Keratinocyte (primary cell): ENCODE results near the gene S100Z. TPM values are rescaled to one million over a fixed set of nuclear protein-coding genes. Genes with fewer than 3 reads are reported as not detected.

ENCODE experiments used
- DNase-seq: peaks from one replicate; pipeline ENCODE4 v3.0.0-alpha.2; 2011; ENCODE audit warnings: low read depth, missing footprints, low spot score
- FAIRE-seq: peaks from 2 replicates; lab custom pipeline; 2011; peaks lifted over from hg19 to GRCh38; lab: Jason Lieb, UNC
- H2AFZ ChIP-seq: 2 replicates; pipeline ENCODE4 v1.6.0; 2012; ENCODE audit warnings: low read length, control low read depth, inconsistent platforms; ENCODE audit not compliant: control insufficient read depth
- H3K27ac ChIP-seq: 2 replicates; pipeline ENCODE4 v1.5.1; 2011; ENCODE audit warnings: low read length; ENCODE audit not compliant: control insufficient read depth, insufficient read depth
- H3K27me3 ChIP-seq: 3 replicates; pipeline ENCODE4 v1.6.0; 2011; ENCODE audit warnings: low read length; ENCODE audit not compliant: control insufficient read depth, insufficient read depth; ENCODE audit errors: extremely low read depth
- H3K36me3 ChIP-seq, 2 experiments: 2 replicates in 1 of 2; 3 replicates in 1 of 2; pipeline ENCODE4 v1.5.1; 2011; ENCODE audit warnings: low read length in 2 of 2, mild to moderate bottlenecking in 1 of 2; ENCODE audit not compliant: control insufficient read depth in 2 of 2, insufficient read depth in 2 of 2; ENCODE audit errors: extremely low read depth in 1 of 2
- H3K4me1 ChIP-seq: 3 replicates; pipeline ENCODE4 v1.5.1; 2011; ENCODE audit warnings: low read length; ENCODE audit not compliant: control insufficient read depth, insufficient read depth; ENCODE audit errors: extremely low read depth
- H3K4me2 ChIP-seq: 3 replicates; pipeline ENCODE4 v1.6.0; 2011; ENCODE audit warnings: low read depth, low read length; ENCODE audit not compliant: control insufficient read depth, insufficient read depth; ENCODE audit errors: extremely low read depth
- H3K4me3 ChIP-seq, 3 experiments: fragments of 200-600 bp in 1 of 3; sonication (generic) in 1 of 3; 2 replicates in 2 of 3; 3 replicates in 1 of 3; pipeline ENCODE4 v1.5.1; 2011 to 2016; ENCODE audit warnings: low read length in 3 of 3, mild to moderate bottlenecking in 3 of 3, control low read depth in 2 of 3, inconsistent platforms in 1 of 3, low read depth in 1 of 3, mixed read lengths in 1 of 3, mixed run types in 1 of 3, moderate library complexity in 1 of 3; ENCODE audit not compliant: control insufficient read depth in 2 of 3, insufficient read depth in 2 of 3; ENCODE audit errors: extremely low read depth in 1 of 3
- H3K79me2 ChIP-seq: 2 replicates; pipeline ENCODE4 v1.6.0; 2012; ENCODE audit warnings: low read length; ENCODE audit not compliant: control insufficient read depth, insufficient read depth
- H3K9ac ChIP-seq: 3 replicates; pipeline ENCODE4 v1.6.0; 2011; ENCODE audit warnings: low read length; ENCODE audit not compliant: control insufficient read depth, insufficient read depth; ENCODE audit errors: extremely low read depth
- H3K9me1 ChIP-seq: 3 replicates; pipeline ENCODE4 v1.6.0; 2011; ENCODE audit warnings: low read length; ENCODE audit not compliant: control insufficient read depth, insufficient read depth; ENCODE audit errors: extremely low read depth
- H3K9me3 ChIP-seq: 2 replicates; pipeline ENCODE4 v1.5.1; 2012; ENCODE audit warnings: low read depth, low read length; ENCODE audit not compliant: control insufficient read depth
- H4K20me1 ChIP-seq: 3 replicates; pipeline ENCODE4 v1.6.0; 2011; ENCODE audit warnings: low read length; ENCODE audit not compliant: control insufficient read depth, insufficient read depth; ENCODE audit errors: extremely low read depth
- EZH2 ChIP-seq: IDR thresholded peaks from one replicate; pipeline ENCODE4 v1.6.1; 2012; ENCODE audit warnings: inconsistent platforms, mild to moderate bottlenecking, low read length, moderate library complexity
- dilution Hi-C: fragments of 300-500 bp; cut with MboI; formaldehyde crosslinking; loops from one replicate; pipeline ENCODE4 v1.7.0; 2020; ENCODE audit warnings: low sequenced_read_pairs; ENCODE audit not compliant: extremely low pct_ligation_motif_present
- polyA plus RNA-seq, 5 experiments: library from polyadenylated mRNA; depleted of rRNA in 3 of 5; stranded (reverse) in 3 of 5; stranded (forward) in 1 of 5; unstranded in 1 of 5; fragments of >200 nt; gene quantifications; 1 replicate in 1 of 5; 2 replicates in 3 of 5; 3 replicates in 1 of 5; pipeline versions ENCODE4 v1.2.1 to v1.2.3, GENCODE V29; 2011 to 2012; ENCODE audit warnings: missing spikeins in 2 of 5, low read depth in 1 of 5, low replicate concordance in 1 of 5
- TF ChIP-seq, protein P1 (sequence below), 3 experiments: IDR thresholded peaks in 1 of 3; conservative IDR thresholded peaks in 1 of 3; optimal IDR thresholded peaks in 1 of 3; 2 replicates in 2 of 3; 3 replicates in 1 of 3; pipeline versions ENCODE3 to v1.5.1; 2011; ENCODE audit warnings: low read length in 3 of 3, mild to moderate bottlenecking in 3 of 3, moderate library complexity in 2 of 3, control low read depth in 1 of 3, inconsistent platforms in 1 of 3; ENCODE audit not compliant: insufficient read depth in 2 of 3; ENCODE audit errors: extremely low read depth in 1 of 3

Gene S100Z
- polyA plus RNA-seq, 1 donor (not counting 4 experiments of a cell fraction or from before 2014, with no cell fraction given): not detected

DNA sequence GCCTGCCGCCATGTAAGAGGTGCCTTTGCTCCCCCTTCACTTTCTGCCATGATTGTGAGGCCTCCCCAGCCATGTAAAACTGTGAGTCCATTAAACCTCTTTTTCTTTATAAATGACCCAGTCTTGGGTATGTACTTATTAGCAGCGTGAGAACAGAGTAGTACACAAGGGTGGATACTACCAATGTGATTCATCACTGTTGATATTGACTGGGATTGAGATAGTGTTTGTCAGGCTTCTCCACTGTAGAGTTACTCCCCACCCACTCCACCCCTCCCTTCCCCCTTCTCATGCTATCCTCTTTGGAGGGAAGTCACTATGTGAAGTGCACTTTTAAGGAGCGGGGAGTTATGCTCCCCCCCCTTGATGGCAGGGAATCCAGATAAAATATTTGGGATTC, 91.6 kb downstream of the S100Z start:
- FAIRE-seq (no peak), DNase-seq (no peak)
- H3K27me3 ChIP-seq: peaks cover 9% of the 10 kb centered on the region
- no peaks in the 10 kb centered on the region for H4K20me1 ChIP-seq
- no peaks in the 10 kb centered on the region for H3K79me2 ChIP-seq
- no peak overlapping the region for H3K9ac ChIP-seq
- H3K9me3 ChIP-seq: no peaks in the 10 kb centered on the region
- H3K27ac ChIP-seq: no peak overlapping the region
- no peaks in the 10 kb centered on the region for H3K9me1 ChIP-seq
- TF ChIP-seq, protein P1, sequence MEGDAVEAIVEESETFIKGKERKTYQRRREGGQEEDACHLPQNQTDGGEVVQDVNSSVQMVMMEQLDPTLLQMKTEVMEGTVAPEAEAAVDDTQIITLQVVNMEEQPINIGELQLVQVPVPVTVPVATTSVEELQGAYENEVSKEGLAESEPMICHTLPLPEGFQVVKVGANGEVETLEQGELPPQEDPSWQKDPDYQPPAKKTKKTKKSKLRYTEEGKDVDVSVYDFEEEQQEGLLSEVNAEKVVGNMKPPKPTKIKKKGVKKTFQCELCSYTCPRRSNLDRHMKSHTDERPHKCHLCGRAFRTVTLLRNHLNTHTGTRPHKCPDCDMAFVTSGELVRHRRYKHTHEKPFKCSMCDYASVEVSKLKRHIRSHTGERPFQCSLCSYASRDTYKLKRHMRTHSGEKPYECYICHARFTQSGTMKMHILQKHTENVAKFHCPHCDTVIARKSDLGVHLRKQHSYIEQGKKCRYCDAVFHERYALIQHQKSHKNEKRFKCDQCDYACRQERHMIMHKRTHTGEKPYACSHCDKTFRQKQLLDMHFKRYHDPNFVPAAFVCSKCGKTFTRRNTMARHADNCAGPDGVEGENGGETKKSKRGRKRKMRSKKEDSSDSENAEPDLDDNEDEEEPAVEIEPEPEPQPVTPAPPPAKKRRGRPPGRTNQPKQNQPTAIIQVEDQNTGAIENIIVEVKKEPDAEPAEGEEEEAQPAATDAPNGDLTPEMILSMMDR (optimal IDR thresholded peaks at IDR 0.05 in 1 of 3, IDR thresholded peaks at IDR 0.05 in 1 of 3, conservative IDR thresholded peaks at IDR 0.05 in 1 of 3; ENCODE audit: extremely low read depth in 1 of 3, insufficient read depth in 2 of 3, low read length in 3 of 3): no peak
- TF ChIP-seq EZH2: no peak
- H3K4me3 ChIP-seq: no peak overlapping the region
- H3K4me1 ChIP-seq: no peaks in the 10 kb centered on the region
- H3K36me3 ChIP-seq: no peaks in the 10 kb centered on the region
- no peak overlapping the region for H2AFZ ChIP-seq
- dilution Hi-C loops: no loop called here
- no peak overlapping the region for H3K4me2 ChIP-seq

DNA sequence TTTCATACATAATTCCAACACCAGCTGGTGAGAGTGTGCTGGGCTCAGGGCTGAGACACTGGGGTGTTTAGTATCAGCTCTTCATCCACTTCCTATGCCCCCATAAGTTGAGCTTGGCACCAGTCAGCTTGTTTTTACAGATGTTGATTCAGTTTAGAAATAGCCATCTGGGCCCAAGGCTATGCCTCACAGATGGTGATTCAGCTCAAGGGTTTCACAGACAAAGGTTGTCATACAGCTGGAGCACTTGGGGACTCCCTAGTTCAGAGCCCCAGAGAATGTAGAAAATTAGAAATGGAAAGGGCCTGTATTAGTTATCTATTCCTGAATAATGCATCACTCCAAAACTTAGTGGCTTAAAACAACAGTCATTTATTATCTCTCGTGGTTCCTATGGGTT, 92.8 kb downstream of the S100Z start:
- TF ChIP-seq, protein P1 (optimal IDR thresholded peaks at IDR 0.05 in 1 of 3, IDR thresholded peaks at IDR 0.05 in 1 of 3, conservative IDR thresholded peaks at IDR 0.05 in 1 of 3; ENCODE audit: extremely low read depth in 1 of 3, insufficient read depth in 2 of 3, low read length in 3 of 3): no peak
- no peak for TF ChIP-seq EZH2

More for the DNA sequence above, 92.8 kb downstream of the S100Z start:
- Histone ChIP-seq H2AFZ (no peak overlapping the region), H3K4me3 (no peak overlapping the region), H4K20me1 (no peaks in the 10 kb centered on the region), H3K9me3 (no peaks in the 10 kb centered on the region), H3K27ac (no peak overlapping the region), H3K36me3 (no peaks in the 10 kb centered on the region), H3K9ac (no peak overlapping the region), H3K4me1 (no peaks in the 10 kb centered on the region), H3K27me3 (peaks cover 9% of the 10 kb centered on the region), H3K9me1 (no peaks in the 10 kb centered on the region), H3K4me2 (no peak overlapping the region), H3K79me2 (no peaks in the 10 kb centered on the region)
- DNase-seq (no peak), FAIRE-seq (no peak)
- dilution Hi-C loops: no loop called here
